OCI-LY1 (cell line): Measurements from ENCODE around the gene NSRP1.
"Not testable (repeated sequence)": the region's sequence is repeated elsewhere in the genome, so short reads cannot be mapped to it uniquely, and the experiment has no call there.

ENCODE experiments used
- H2AFZ ChIP-seq: fragments of 200-600 bp; sonication (generic), shearing (Covaris generic); 2 replicates; pipeline ENCODE4 v1.6.0; 2014; ENCODE audit warnings: antibody characterized with exemption, mild to moderate bottlenecking, low read length
- H3F3A ChIP-seq: fragments of 200-600 bp; sonication (generic), shearing (Covaris generic); 2 replicates; pipeline ENCODE4 v1.6.0; 2014; ENCODE audit warnings: mild to moderate bottlenecking, antibody characterized with exemption, low read length, moderate library complexity; ENCODE audit not compliant: insufficient read depth
- H3K27ac ChIP-seq: fragments of 200-600 bp; sonication (generic); 2 replicates; pipeline ENCODE4 v1.5.1; 2014; ENCODE audit warnings: low read length, mixed run types, mild to moderate bottlenecking, low read depth; ENCODE audit not compliant: poor library complexity, severe bottlenecking
- H3K27me3 ChIP-seq: fragments of 200-600 bp; sonication (generic); 2 replicates; pipeline ENCODE4 v1.6.0; 2014; ENCODE audit warnings: antibody characterized with exemption, mild to moderate bottlenecking, low read length, moderate library complexity; ENCODE audit not compliant: insufficient read depth
- H3K36me3 ChIP-seq: fragments of 200-600 bp; sonication (generic); 2 replicates; pipeline ENCODE4 v1.6.1; 2014; ENCODE audit warnings: mild to moderate bottlenecking, antibody characterized with exemption, low read length, moderate library complexity, mixed read lengths; ENCODE audit not compliant: insufficient read depth
- H3K4me1 ChIP-seq: fragments of 200-600 bp; sonication (generic); 2 replicates; pipeline ENCODE4 v1.5.1; 2014; ENCODE audit warnings: mild to moderate bottlenecking, low read length, moderate library complexity; ENCODE audit not compliant: insufficient read depth, severe bottlenecking
- H3K4me2 ChIP-seq: fragments of 200-600 bp; sonication (generic), shearing (Covaris generic); 2 replicates; pipeline ENCODE4 v1.6.1; 2014; ENCODE audit warnings: low read length
- H3K4me3 ChIP-seq: fragments of 200-600 bp; sonication (generic); 2 replicates; pipeline ENCODE4 v1.5.1; 2014; ENCODE audit warnings: low read length, low read depth, mild to moderate bottlenecking, mixed read lengths; ENCODE audit not compliant: poor library complexity, severe bottlenecking
- H3K79me2 ChIP-seq: fragments of 200-600 bp; shearing (Covaris generic); 2 replicates; pipeline ENCODE4 v1.6.1; 2016; ENCODE audit warnings: mixed run types, low read length, mixed read lengths; ENCODE audit not compliant: insufficient read depth
- H3K9ac ChIP-seq: fragments of 200-600 bp; sonication (generic), shearing (Covaris generic); 2 replicates; pipeline ENCODE4 v1.6.1; 2014; ENCODE audit warnings: mild to moderate bottlenecking, low read length, mixed read lengths
- H3K9me2 ChIP-seq: fragments of 200-600 bp; sonication (generic), shearing (Covaris generic); 2 replicates; pipeline ENCODE4 v1.6.1; 2014; ENCODE audit warnings: low read depth, mild to moderate bottlenecking, low read length, mixed read lengths
- H3K9me3 ChIP-seq: fragments of 200-600 bp; shearing (Covaris generic); 2 replicates; pipeline ENCODE4 v1.6.1; 2014; ENCODE audit warnings: low read length, mixed read lengths
- H4K20me1 ChIP-seq: fragments of 200-600 bp; sonication (generic), shearing (Covaris generic); 2 replicates; pipeline ENCODE4 v1.6.0; 2016; ENCODE audit warnings: mild to moderate bottlenecking, low read length; ENCODE audit not compliant: insufficient read depth
- EZH2 ChIP-seq: fragments of 200-600 bp; sonication (generic), shearing (Covaris generic); IDR thresholded peaks from 2 replicates; pipeline ENCODE4 v1.8.0; 2017; ENCODE audit warnings: borderline replicate concordance, mixed run types, mild to moderate bottlenecking, antibody characterized with exemption, low read length, moderate library complexity, mixed read lengths
- TF ChIP-seq, protein P1 (sequence below): fragments of 200-600 bp; sonication (generic), shearing (Covaris generic); IDR thresholded peaks from 2 replicates; pipeline ENCODE4 v1.5.1; 2017; ENCODE audit warnings: mild to moderate bottlenecking, antibody characterized with exemption, low read length, moderate library complexity, mixed read lengths

NSRP1 gene

DNA sequence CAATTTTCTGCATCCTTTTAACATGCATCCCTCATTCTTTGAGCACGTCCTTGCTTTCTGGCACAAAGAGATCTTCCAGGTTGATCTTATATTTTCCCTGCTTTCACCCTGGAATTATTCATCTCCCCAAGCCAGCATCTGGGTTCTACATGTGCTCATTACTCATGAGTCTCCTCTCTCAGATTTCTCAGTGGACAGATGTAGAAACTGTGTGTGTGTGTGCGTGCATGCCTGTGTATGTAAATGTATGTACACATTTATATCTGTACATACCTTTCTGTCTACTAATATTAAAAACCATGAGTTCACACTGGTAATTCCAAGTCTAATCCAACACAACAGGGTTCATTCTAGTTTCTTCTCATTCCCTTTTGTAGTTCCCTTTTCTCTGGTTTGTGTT is 41.9 kb upstream of the NSRP1 start:
- Histone ChIP-seq H3K27ac (no peak overlapping the region), H4K20me1 (no peaks in the 10 kb centered on the region), H3K27me3 (no peaks in the 10 kb centered on the region), H3K4me2 (no peak overlapping the region), H3K9me3 (no peaks in the 10 kb centered on the region), H3K36me3 (no peaks in the 10 kb centered on the region), H3K4me1 (no peaks in the 10 kb centered on the region), H3K4me3 (no peak overlapping the region), H3F3A (no peaks in the 10 kb centered on the region), H3K9me2 (no peaks in the 10 kb centered on the region), H3K9ac (no peak overlapping the region), H3K79me2 (no peaks in the 10 kb centered on the region), H2AFZ (no peak overlapping the region)
- no peak for TF ChIP-seq EZH2

- Histone ChIP-seq H3K4me3 (no peak overlapping the region), H2AFZ (no peak overlapping the region), H3F3A (no peaks in the 10 kb centered on the region), H3K9me3 (no peaks in the 10 kb centered on the region), H3K9ac (no peak overlapping the region), H3K79me2 (no peaks in the 10 kb centered on the region), H3K27me3 (peaks cover under 1% of the 10 kb centered on the region; the same call in 1 of the 2 replicates), H3K36me3 (no peaks in the 10 kb centered on the region), H3K4me2 (no peak overlapping the region), H4K20me1 (no peaks in the 10 kb centered on the region), H3K4me1 (no peaks in the 10 kb centered on the region), H3K9me2 (no peaks in the 10 kb centered on the region), H3K27ac (no peak overlapping the region)
- TF ChIP-seq, protein P1, sequence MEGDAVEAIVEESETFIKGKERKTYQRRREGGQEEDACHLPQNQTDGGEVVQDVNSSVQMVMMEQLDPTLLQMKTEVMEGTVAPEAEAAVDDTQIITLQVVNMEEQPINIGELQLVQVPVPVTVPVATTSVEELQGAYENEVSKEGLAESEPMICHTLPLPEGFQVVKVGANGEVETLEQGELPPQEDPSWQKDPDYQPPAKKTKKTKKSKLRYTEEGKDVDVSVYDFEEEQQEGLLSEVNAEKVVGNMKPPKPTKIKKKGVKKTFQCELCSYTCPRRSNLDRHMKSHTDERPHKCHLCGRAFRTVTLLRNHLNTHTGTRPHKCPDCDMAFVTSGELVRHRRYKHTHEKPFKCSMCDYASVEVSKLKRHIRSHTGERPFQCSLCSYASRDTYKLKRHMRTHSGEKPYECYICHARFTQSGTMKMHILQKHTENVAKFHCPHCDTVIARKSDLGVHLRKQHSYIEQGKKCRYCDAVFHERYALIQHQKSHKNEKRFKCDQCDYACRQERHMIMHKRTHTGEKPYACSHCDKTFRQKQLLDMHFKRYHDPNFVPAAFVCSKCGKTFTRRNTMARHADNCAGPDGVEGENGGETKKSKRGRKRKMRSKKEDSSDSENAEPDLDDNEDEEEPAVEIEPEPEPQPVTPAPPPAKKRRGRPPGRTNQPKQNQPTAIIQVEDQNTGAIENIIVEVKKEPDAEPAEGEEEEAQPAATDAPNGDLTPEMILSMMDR: no peak
- TF ChIP-seq EZH2: no peak
Measured at GRCh38 chr17:30082773-30083172, 33.8 kb upstream of the NSRP1 start.

DNA sequence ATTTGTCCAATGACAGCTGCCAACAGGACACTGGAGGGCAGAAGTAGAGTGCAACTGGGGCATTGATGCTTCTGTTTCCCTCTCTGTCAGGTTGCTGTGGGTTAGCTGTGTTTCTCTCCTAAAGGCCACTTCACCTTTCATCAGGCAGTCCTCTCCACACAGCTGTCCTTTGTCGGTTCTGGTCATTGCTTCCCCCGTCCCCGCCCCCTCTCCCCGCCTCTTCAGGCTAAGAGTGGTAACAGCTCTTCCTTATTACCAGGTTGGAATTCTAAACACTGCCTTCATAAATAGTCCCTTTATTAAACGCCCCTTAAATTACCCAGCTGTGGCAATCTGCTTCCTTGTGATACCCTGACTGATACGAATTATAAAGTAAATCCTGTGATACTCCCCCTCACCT is 31.8 kb upstream of the NSRP1 start:
- no peaks in the 10 kb centered on the region for H3K9me3 ChIP-seq
- H3K27me3 ChIP-seq: peaks cover 8% of the 10 kb centered on the region; the same call in 1 of the 2 replicates
- no peaks in the 10 kb centered on the region for H3K4me1 ChIP-seq
- H3F3A ChIP-seq: no peaks in the 10 kb centered on the region
- no peaks in the 10 kb centered on the region for H4K20me1 ChIP-seq
- no peaks in the 10 kb centered on the region for H3K9me2 ChIP-seq
- TF ChIP-seq, protein P1: no peak
- TF ChIP-seq EZH2: no peak
- H3K36me3 ChIP-seq: no peaks in the 10 kb centered on the region
- no peak overlapping the region for H3K27ac ChIP-seq
- H2AFZ ChIP-seq: no peak overlapping the region
- H3K79me2 ChIP-seq: no peaks in the 10 kb centered on the region
- H3K9ac ChIP-seq: no peak overlapping the region
- no peak overlapping the region for H3K4me3 ChIP-seq
- H3K4me2 ChIP-seq: no peak overlapping the region

GRCh38 chr17:30086896-30087295 is 29.7 kb upstream of the NSRP1 start:
- Histone ChIP-seq H3K27me3 (peaks cover 11% of the 10 kb centered on the region; the same call in 1 of the 2 replicates), H2AFZ (no peak overlapping the region), H3K9me2 (no peaks in the 10 kb centered on the region), H3K4me2 (no peak overlapping the region), H3K27ac (no peak overlapping the region), H3K36me3 (no peaks in the 10 kb centered on the region), H3K4me1 (no peaks in the 10 kb centered on the region), H4K20me1 (no peaks in the 10 kb centered on the region), H3K9ac (no peak overlapping the region), H3K9me3 (no peaks in the 10 kb centered on the region), H3K4me3 (no peak overlapping the region), H3K79me2 (no peaks in the 10 kb centered on the region), H3F3A (no peaks in the 10 kb centered on the region)
- no peak for TF ChIP-seq EZH2
- TF ChIP-seq, protein P1: no peak

GRCh38 chr17:30087431-30087830 is 29.2 kb upstream of the NSRP1 start:
- H3K27ac ChIP-seq, H3K36me3 ChIP-seq, H3K4me3 ChIP-seq, H3K4me1 ChIP-seq, H2AFZ ChIP-seq, H3K9me3 ChIP-seq, H3K79me2 ChIP-seq, H3K9ac ChIP-seq, H3K9me2 ChIP-seq, H3K4me2 ChIP-seq, H4K20me1 ChIP-seq, H3F3A ChIP-seq: not testable (repeated sequence)
- peaks cover 11% of the 10 kb centered on the region; the same call in 1 of the 2 replicates for H3K27me3 ChIP-seq
